NCI-H2227 (cell line): Measurements from ENCODE around the gene BBS9.

Experiments
- DNase-seq: peaks from one replicate; lab custom pipeline; 2025; ENCODE audit not compliant: unreplicated experiment; lab: John Stamatoyannopoulos, UW

Gene BBS9

GRCh38 chr7:33636359-33636758 is 507.0 kb downstream of the BBS9 start:
- DNase-seq = no peak

GRCh38 chr7:33639552-33640197 is 510.3 kb downstream of the BBS9 start:
- DNase-seq = no peak

GRCh38 chr7:33640741-33641140 is 511.4 kb downstream of the BBS9 start:
- no peak for DNase-seq

GRCh38 chr7:33642312-33642711 is 512.9 kb downstream of the BBS9 start:
- no peak for DNase-seq

GRCh38 chr7:33643530-33643929 is 514.2 kb downstream of the BBS9 start:
- no peak for DNase-seq

GRCh38 chr7:33644489-33644888 is 515.1 kb downstream of the BBS9 start:
- no peak for DNase-seq

- no peak for DNase-seq
Observed at GRCh38 chr7:33645104-33645503, 515.7 kb downstream of the BBS9 start.

- no peak for DNase-seq
Observed at GRCh38 chr7:33646166-33646565, 516.8 kb downstream of the BBS9 start.

GRCh38 chr7:33646891-33647391 is 517.6 kb downstream of the BBS9 start:
- no peak for DNase-seq

GRCh38 chr7:33649476-33650441 is 520.4 kb downstream of the BBS9 start:
- no peak for DNase-seq

GRCh38 chr7:33650828-33651227 is 521.5 kb downstream of the BBS9 start:
- no peak for DNase-seq

- DNase-seq = no peak
Observed at GRCh38 chr7:33651998-33652515, 522.7 kb downstream of the BBS9 start.

- no peak for DNase-seq
Observed at GRCh38 chr7:33654676-33655075, 525.3 kb downstream of the BBS9 start.
